BLaER1 treated with 17β-estradiol and CSF1 and Interleukin-3, amounts not matched to agents 10 nM and 100 nM (cell line): ENCODE measurements around the gene GTPBP6.

Experiments
- H3K27ac ChIP-seq, 11 experiments: shearing (Covaris generic); formaldehyde crosslinking; 2 replicates each; pipeline ENCODE4 v1.8.1; 2022
- H3K27me3 ChIP-seq, 11 experiments: shearing (Covaris generic); formaldehyde crosslinking; 2 replicates each; pipeline ENCODE4 v1.8.1; 2022
- H3K36me3 ChIP-seq, 11 experiments: shearing (Covaris generic); formaldehyde crosslinking; 2 replicates each; pipeline ENCODE4 v1.8.1; 2022
- H3K4me1 ChIP-seq, 10 experiments: shearing (Covaris generic); formaldehyde crosslinking; 2 replicates each; pipeline ENCODE4 v1.8.1; 2022
- H3K4me2 ChIP-seq, 11 experiments: shearing (Covaris generic); formaldehyde crosslinking; 2 replicates each; pipeline ENCODE4 v1.8.1; 2022
- H3K4me3 ChIP-seq, 10 experiments: shearing (Covaris generic); formaldehyde crosslinking; 2 replicates each; pipeline ENCODE4 v1.8.1; 2022
- H3K9ac ChIP-seq, 11 experiments: shearing (Covaris generic); formaldehyde crosslinking; 2 replicates each; pipeline ENCODE4 v1.8.1; 2022
- H3K9me3 ChIP-seq, 11 experiments: shearing (Covaris generic); formaldehyde crosslinking; replicated peaks in 1 of 11; 2 replicates each; pipeline ENCODE4 v1.8.1; 2022
- H4K20me1 ChIP-seq, 11 experiments: shearing (Covaris generic); formaldehyde crosslinking; 2 replicates each; pipeline ENCODE4 v1.8.1; 2022
- Cebpa-rat ChIP-seq, 11 experiments: shearing (Covaris generic); IDR thresholded peaks; 2 replicates each; pipeline ENCODE4 v1.8.1; 2022

The GTPBP6 gene

GRCh38 chrX:302975-303374, 15.6 kb downstream of the GTPBP6 start:
- Histone ChIP-seq H3K36me3 (peaks cover 76 to 96% (median 88%) of the 10 kb centered on the region in 11 experiments), H3K27ac (no peak overlapping the region), H4K20me1 (peaks cover 0 to 61% (median 40%) of the 10 kb centered on the region in 11 experiments; a peak in 18 of 22 replicates), H3K4me3 (no peak overlapping the region), H3K9ac (no peak overlapping the region), H3K4me1 (no peaks in the 10 kb centered on the region), H3K4me2 (no peak overlapping the region), H3K9me3 (0 out of 22 replicates have a peak, but pooled peaks cover 0 to 5% (median 0%) of the 10 kb centered on the region in 11 experiments), H3K27me3 (no peaks in the 10 kb centered on the region)
- TF ChIP-seq Cebpa-rat (IDR thresholded peaks at IDR 0.05), result no peak

- Histone ChIP-seq H3K4me1 (no peaks in the 10 kb centered on the region), H3K36me3 (peaks cover 61 to 84% (median 75%) of the 10 kb centered on the region in 11 experiments), H3K27me3 (no peaks in the 10 kb centered on the region), H3K9ac (no peak overlapping the region), H4K20me1 (peaks cover 0 to 41% (median 18%) of the 10 kb centered on the region in 11 experiments; a peak in 16 of 22 replicates), H3K4me3 (no peak overlapping the region), H3K9me3 (peaks cover 0 to 11% (median 4%) of the 10 kb centered on the region in 11 experiments; a peak in 9 of 22 replicates), H3K27ac (no peak overlapping the region), H3K4me2 (no peak overlapping the region)
- TF ChIP-seq Cebpa-rat (IDR thresholded peaks at IDR 0.05), result no peak
These were observed 18.3 kb downstream of the GTPBP6 start for GRCh38 chrX:300334-300733.

GRCh38 chrX:298993-299392, 19.6 kb downstream of the GTPBP6 start:
- Histone ChIP-seq H3K4me3 (no peak overlapping the region), H3K4me2 (no peak overlapping the region), H3K36me3 (peaks cover 65 to 84% (median 77%) of the 10 kb centered on the region in 11 experiments), H3K9me3 (peaks cover 0 to 11% (median 4%) of the 10 kb centered on the region in 11 experiments; a peak in 9 of 22 replicates), H3K27ac (no peak overlapping the region), H3K27me3 (no peaks in the 10 kb centered on the region), H4K20me1 (peaks cover 0 to 29% (median 5%) of the 10 kb centered on the region in 11 experiments; a peak in 11 of 22 replicates), H3K9ac (no peak overlapping the region), H3K4me1 (no peaks in the 10 kb centered on the region)
- no peak for TF ChIP-seq Cebpa-rat (IDR thresholded peaks at IDR 0.05)

- TF ChIP-seq Cebpa-rat (IDR thresholded peaks at IDR 0.05), result no peak
- H3K4me1 ChIP-seq, result no peaks in the 10 kb centered on the region
These were observed 23.5 kb downstream of the GTPBP6 start for GRCh38 chrX:295136-295535.

GRCh38 chrX:292900-293897, 25.4 kb downstream of the GTPBP6 start:
- Histone ChIP-seq H3K9ac (no peak overlapping the region), H3K27ac (no peak overlapping the region), H3K4me2 (no peak overlapping the region), H3K4me1 (no peaks in the 10 kb centered on the region), H3K27me3 (no peaks in the 10 kb centered on the region), H3K36me3 (peaks cover 78 to 86% (median 85%) of the 10 kb centered on the region in 11 experiments), H3K4me3 (no peak overlapping the region), H4K20me1 (peaks cover 0 to 6% (median 0%) of the 10 kb centered on the region in 11 experiments; a peak in 1 of 22 replicates), H3K9me3 (peaks cover 13 to 40% (median 21%) of the 10 kb centered on the region in 11 experiments; a peak in 21 of 22 replicates)
- TF ChIP-seq Cebpa-rat (IDR thresholded peaks at IDR 0.05), result no peak

More at GRCh38 chrX:295136-295535, 23.5 kb downstream of the GTPBP6 start:
- H3K36me3 ChIP-seq, result peaks cover 73 to 84% (median 80%) of the 10 kb centered on the region in 11 experiments
- H3K4me3 ChIP-seq, result no peak overlapping the region
- peaks cover 13 to 46% (median 21%) of the 10 kb centered on the region in 11 experiments; a peak in 21 of 22 replicates for H3K9me3 ChIP-seq
- H3K27ac ChIP-seq, result no peak overlapping the region
- no peaks in the 10 kb centered on the region for H3K27me3 ChIP-seq
- H3K4me2 ChIP-seq, result no peak overlapping the region
- H4K20me1 ChIP-seq, result peaks cover 0 to 4% (median 0%) of the 10 kb centered on the region in 11 experiments; a peak in 2 of 22 replicates
- no peak overlapping the region for H3K9ac ChIP-seq

GRCh38 chrX:291411-291901, 27.1 kb downstream of the GTPBP6 start:
- TF ChIP-seq Cebpa-rat (IDR thresholded peaks at IDR 0.05), result no peak
- Histone ChIP-seq H4K20me1 (peaks cover 0 to 11% (median 0%) of the 10 kb centered on the region in 11 experiments; a peak in 2 of 22 replicates), H3K4me2 (no peak overlapping the region), H3K36me3 (peaks cover 85 to 94% (median 92%) of the 10 kb centered on the region in 11 experiments), H3K9ac (no peak overlapping the region), H3K4me3 (no peak overlapping the region), H3K4me1 (no peaks in the 10 kb centered on the region), H3K27me3 (no peaks in the 10 kb centered on the region), H3K27ac (no peak overlapping the region), H3K9me3 (peaks cover 13 to 38% (median 21%) of the 10 kb centered on the region in 11 experiments; a peak in 21 of 22 replicates)

- Histone ChIP-seq H3K9ac (no peak overlapping the region), H3K4me3 (no peak overlapping the region), H3K9me3 (peaks cover 12 to 34% (median 21%) of the 10 kb centered on the region in 11 experiments; a peak in 21 of 22 replicates), H3K27me3 (no peaks in the 10 kb centered on the region), H4K20me1 (peaks cover 0 to 11% (median 0%) of the 10 kb centered on the region in 11 experiments; a peak in 2 of 22 replicates), H3K36me3 (peaks cover 87 to 94% (median 92%) of the 10 kb centered on the region in 11 experiments), H3K27ac (no peak overlapping the region), H3K4me1 (no peaks in the 10 kb centered on the region), H3K4me2 (no peak overlapping the region)
- TF ChIP-seq Cebpa-rat (IDR thresholded peaks at IDR 0.05), result no peak
These were observed 28.0 kb downstream of the GTPBP6 start for GRCh38 chrX:290476-291166.

GRCh38 chrX:288561-288991, 30.0 kb downstream of the GTPBP6 start:
- no peak for TF ChIP-seq Cebpa-rat (IDR thresholded peaks at IDR 0.05)
- Histone ChIP-seq H3K4me1 (peaks cover 0 to 11% (median 5%) of the 10 kb centered on the region in 10 experiments; a peak in 8 of 20 replicates), H3K9me3 (peaks cover 10 to 31% (median 19%) of the 10 kb centered on the region in 11 experiments; a peak in 21 of 22 replicates), H4K20me1 (peaks cover 0 to 11% (median 0%) of the 10 kb centered on the region in 11 experiments; a peak in 2 of 22 replicates), H3K27ac (no peak overlapping the region), H3K36me3 (peaks cover 82 to 91% (median 89%) of the 10 kb centered on the region in 11 experiments), H3K27me3 (no peaks in the 10 kb centered on the region), H3K4me3 (no peak overlapping the region), H3K4me2 (no peak overlapping the region), H3K9ac (no peak overlapping the region)
